Measurements from ENCODE around the gene AFAP1L2.

DNA sequence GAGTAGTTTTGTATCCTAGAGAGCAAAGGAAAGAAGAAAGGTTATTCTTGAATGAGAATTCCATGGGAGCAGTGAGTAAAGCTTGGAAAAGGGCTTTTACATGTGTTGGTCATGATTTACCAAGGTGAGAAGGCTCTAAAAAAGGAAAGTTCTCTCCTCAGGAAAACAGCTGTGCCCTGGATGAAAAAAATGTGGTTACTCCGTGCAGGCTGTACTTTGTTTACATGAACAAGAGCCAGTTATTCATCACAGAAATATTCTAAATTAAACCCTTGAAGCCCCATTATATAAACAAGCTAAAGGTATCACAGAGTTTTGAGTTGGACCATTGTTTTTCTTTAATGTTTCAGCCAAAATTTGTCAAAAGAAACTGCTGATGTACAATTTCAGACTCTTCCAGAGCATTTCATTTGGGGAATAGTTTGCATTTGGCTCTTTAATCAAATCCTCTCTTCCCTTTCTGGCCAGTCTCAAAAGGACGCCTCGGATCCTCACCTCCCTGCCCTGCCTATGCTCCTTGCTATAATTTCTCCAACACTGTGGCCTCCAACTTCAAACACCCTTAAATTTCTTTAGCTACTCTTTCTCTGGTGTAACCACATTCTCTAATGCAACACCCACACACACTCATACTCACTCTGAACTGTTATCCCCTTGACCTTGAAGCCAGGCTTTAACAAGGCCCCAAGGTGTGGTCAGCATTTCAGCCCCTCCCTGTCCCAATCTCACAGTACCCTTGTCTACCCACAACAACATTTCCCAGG, 47.4 kb downstream of the AFAP1L2 start:
- TF ChIP-seq ZNF70 (CRISPR knock-in tag; IDR thresholded peaks at IDR 0.05): no peak
- no peak for TF ChIP-seq ARNTL (CRISPR knock-in tag; IDR thresholded peaks at IDR 0.05; ENCODE audit: borderline replicate concordance, low read depth)
- TF ChIP-seq CSDC2 (CRISPR knock-in tag; IDR thresholded peaks at IDR 0.05): no peak
- TF ChIP-seq PATZ1 (CRISPR knock-in tag; IDR thresholded peaks at IDR 0.05; ENCODE audit: borderline replicate concordance): no peak
- no peak for TF ChIP-seq PPARA (CRISPR knock-in tag; IDR thresholded peaks at IDR 0.05; ENCODE audit: borderline replicate concordance)
- no peak for TF ChIP-seq RARB (CRISPR knock-in tag; IDR thresholded peaks at IDR 0.05)
- no peak for TF ChIP-seq ESRRG (CRISPR knock-in tag; IDR thresholded peaks at IDR 0.05)
- TF ChIP-seq, protein P1, sequence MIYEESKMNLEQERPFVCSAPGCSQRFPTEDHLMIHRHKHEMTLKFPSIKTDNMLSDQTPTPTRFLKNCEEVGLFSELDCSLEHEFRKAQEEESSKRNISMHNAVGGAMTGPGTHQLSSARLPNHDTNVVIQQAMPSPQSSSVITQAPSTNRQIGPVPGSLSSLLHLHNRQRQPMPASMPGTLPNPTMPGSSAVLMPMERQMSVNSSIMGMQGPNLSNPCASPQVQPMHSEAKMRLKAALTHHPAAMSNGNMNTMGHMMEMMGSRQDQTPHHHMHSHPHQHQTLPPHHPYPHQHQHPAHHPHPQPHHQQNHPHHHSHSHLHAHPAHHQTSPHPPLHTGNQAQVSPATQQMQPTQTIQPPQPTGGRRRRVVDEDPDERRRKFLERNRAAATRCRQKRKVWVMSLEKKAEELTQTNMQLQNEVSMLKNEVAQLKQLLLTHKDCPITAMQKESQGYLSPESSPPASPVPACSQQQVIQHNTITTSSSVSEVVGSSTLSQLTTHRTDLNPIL (CRISPR knock-in tag; IDR thresholded peaks at IDR 0.05; ENCODE audit: low read depth): no peak
- TF ChIP-seq OSR1 (CRISPR knock-in tag; IDR thresholded peaks at IDR 0.05): no peak
- no peak for TF ChIP-seq ZC3H10 (CRISPR knock-in tag; IDR thresholded peaks at IDR 0.05)
